HG03457 (cell line): ENCODE data around the gene WASF3.
A peak's percentile ranks its signal among the peaks of the same experiment; 100 is the strongest.
"Not testable (repeated sequence)": the region's sequence is repeated elsewhere in the genome, so short reads cannot be mapped to it uniquely, and the experiment has no call there.

Source experiments
- ATAC-seq: cut with Tn5 transposase; IDR thresholded peaks from one replicate; pipeline ENCODE4 v1.9.1; 2021; ENCODE audit warnings: moderate number of reproducible peaks; ENCODE audit not compliant: unreplicated experiment

WASF3 gene

GRCh38 chr13:26707122-26708006 lies 149.9 kb downstream of the WASF3 start:
- no peak for ATAC-seq

- no peak for ATAC-seq
Observed at GRCh38 chr13:26708007-26708297, 150.5 kb downstream of the WASF3 start.

- ATAC-seq: no peak
Observed at GRCh38 chr13:26709461-26709860, 152.0 kb downstream of the WASF3 start.

DNA sequence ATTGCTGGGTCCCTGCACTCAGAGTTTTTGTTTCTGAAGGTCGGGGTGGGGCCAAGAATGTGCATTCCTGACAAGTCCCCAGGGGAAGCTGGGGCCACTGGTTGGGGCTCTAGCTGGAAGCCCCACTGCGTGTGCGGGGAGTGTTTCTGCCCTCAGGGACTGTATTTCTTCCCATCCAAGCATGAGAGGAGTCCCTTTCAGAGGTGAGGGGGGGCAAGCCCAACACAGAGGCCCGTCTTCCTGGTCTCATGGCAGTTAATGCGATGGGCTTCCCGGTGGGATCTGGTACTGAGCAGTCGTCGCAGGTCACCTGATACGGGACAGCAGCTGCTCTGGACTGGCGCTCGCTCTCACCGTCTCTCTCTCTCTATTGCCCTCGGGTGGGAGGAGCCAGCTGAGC lies 152.7 kb downstream of the WASF3 start:
- no peak for ATAC-seq

DNA sequence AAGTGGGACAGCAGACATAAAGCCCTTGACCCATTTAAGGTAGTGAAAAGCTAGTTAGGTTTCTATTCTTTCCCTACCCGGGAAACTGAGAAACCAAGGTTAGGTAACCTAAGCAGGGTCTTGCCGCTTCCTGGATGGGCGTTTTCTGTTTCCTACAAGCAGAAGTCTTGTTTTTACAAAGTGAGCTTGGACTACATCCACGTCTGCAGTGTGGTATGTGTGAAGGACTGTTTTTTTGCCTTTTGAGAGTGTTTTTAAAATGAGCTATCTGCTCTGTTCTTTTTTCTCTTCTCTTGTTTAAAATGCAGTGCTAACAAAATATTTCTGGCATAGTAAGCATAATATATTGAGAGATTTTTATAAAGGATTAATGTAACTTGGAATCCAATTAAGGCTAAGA lies 153.7 kb downstream of the WASF3 start:
- no peak for ATAC-seq

DNA sequence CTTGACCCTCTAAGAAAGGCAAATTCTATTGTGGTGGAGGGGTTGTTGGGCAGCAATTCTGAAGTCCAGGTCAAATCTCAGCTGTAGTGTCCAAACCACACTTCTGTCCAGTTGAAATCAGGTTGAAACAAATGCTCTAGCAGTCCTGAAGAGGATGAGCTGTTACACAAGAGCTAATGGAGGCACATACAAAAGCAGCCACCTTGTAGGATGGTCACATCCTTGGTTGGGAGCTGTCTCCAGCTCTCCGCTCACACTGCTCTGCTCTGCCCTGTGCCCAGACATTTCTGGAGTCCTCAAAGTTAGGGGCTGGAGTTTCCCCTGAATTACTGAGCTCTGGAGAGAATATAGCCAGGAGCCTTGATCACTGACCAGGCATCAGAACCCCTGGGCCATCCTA lies 155.9 kb downstream of the WASF3 start:
- ATAC-seq: no peak

GRCh38 chr13:26716984-26717383 lies 159.5 kb downstream of the WASF3 start:
- ATAC-seq: no peak

GRCh38 chr13:26718146-26718545 lies 160.7 kb downstream of the WASF3 start:
- no peak for ATAC-seq

- no peak for ATAC-seq
Observed at GRCh38 chr13:26718872-26719271, 161.4 kb downstream of the WASF3 start.

DNA sequence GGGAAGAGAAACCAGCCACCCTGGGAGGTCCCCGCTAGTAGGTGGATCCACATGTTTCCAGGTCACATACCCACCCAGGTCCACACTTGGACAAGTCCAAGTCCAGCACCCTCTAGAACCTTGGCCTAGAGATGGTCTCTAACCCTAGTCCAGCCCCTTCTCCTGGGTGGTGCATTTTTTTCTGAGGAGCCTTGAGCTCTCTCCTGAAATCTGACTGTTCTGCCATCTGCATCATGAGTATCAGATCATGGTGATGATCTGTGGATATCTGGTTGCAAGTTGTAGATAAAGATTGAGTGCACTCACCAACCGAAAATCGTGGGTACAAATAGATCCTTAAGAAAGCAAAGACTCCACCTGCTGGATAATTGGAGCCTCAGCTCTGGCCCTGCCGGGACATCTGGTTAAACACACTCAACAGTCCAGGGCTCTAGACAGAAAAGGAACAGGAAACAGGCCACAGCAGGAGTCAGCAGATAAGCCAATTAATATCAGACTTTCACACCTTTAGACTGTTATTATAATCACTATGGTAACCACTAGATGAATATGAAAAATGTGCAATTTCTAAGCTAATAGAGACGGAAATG lies 162.0 kb downstream of the WASF3 start:
- ATAC-seq: no peak

GRCh38 chr13:26721251-26722121 lies 164.0 kb downstream of the WASF3 start:
- peak; percentile 75 for ATAC-seq

DNA sequence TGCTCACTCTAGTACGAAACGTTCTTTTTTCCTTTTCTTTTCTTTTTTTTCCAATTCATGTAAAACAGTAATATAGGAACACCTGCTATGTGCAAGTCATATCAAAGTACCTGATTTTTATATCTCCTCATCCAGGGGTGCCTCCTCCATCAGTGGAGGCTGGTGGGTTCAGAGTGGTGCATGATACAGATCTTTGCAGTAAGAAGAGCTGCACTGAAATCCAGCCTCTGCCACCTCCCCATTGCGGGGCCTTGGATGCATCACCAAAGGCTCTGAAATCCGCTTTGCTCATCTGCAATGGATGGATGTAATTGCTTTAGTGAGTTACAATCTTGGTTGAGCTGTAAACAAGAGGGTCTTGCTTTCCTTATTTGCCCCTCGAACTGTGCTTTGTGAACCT lies 164.8 kb downstream of the WASF3 start:
- no peak for ATAC-seq

DNA sequence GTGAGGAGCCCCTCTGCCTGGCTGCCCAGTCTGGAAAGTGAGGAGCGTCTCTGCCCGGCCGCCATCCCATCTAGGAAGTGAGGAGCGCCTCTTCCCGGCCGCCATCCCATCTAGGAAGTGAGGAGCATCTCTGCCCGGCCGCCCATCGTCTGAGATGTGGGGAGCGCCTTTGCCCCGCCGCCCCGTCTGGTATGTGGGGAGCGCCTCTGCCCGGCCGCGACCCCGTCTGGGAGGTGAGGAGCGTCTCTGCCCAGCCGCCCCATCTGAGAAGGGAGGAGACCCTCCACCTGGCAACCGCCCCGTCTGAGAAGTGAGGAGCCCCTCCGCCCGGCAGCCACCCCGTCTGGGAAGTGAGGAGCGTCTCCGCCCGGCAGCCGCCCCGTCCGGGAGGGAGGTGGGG lies 166.1 kb downstream of the WASF3 start:
- not testable (repeated sequence) for ATAC-seq

DNA sequence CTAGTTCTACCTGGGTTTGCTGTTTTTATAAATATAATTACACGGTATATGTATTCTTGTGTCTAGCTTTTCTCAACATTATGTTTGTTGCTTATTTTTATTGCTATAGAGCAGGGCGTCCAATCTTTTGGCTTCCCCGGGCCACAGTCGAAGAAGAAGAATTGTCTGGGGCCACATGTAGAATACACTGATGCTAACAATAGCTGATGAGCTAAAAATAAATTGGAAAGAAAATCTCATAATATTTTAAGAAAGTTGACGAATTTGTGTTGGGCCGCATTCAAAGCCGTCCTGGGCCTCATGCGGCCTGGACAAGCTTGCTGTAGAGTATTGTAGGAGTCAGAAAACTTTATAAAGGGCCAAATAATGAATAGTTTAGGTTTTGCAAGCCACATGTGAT lies 169.2 kb downstream of the WASF3 start:
- ATAC-seq: no peak

- no peak for ATAC-seq
Observed at GRCh38 chr13:26727122-26727521, 169.6 kb downstream of the WASF3 start.

- ATAC-seq: no peak
Observed at GRCh38 chr13:26727633-26728032, 170.2 kb downstream of the WASF3 start.

DNA sequence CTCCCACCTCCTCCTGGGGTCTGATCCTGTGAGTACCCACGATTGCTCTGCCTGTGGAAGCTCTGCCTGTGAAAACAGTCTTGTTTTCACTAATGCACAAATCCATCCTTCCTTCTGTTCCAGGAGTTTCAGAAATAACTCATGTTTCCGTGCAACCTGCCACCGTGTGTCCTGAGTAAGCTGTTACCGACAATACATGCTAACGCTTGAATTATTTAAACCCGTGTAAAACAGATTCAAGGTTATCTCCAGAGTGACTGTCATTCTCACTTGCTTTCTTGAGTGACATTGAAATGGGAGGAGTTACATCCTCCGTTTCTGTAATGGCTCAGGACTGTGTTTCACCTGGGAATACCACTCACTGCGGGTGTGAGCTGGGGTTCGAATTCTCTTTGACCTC lies 178.2 kb downstream of the WASF3 start:
- no peak for ATAC-seq
